ENCODE measurements around the gene SCRN3. TPM values are rescaled to one million over a fixed set of nuclear protein-coding genes. Genes with fewer than 3 reads are reported as not detected.

Gene SCRN3
- total RNA-seq (2022; extraction: Qiagen RNA extraction; ENCODE audit: low read depth), result 13.4 to 15.9 TPM (median 14.9 TPM) in 5 replicates

GRCh38 chr2:174395284-174395968, at the start of gene SCRN3:
Gene SCRN3, plus strand, starts transcription at chr2:174395730. Its CDS starts 2,554 bp downstream, at chr2:174398284.

Other genes with a start within 250 kb of the SCRN3 start
- gene OLA1, start 147.2 kb upstream of the SCRN3 start, total RNA-seq (2022; extraction: Qiagen RNA extraction; ENCODE audit: low read depth), result 120 to 133 TPM (median 126 TPM) in 5 replicates
- gene SP9, start 60.8 kb upstream of the SCRN3 start, total RNA-seq (2022; extraction: Qiagen RNA extraction; ENCODE audit: low read depth), result 1.9 to 2.7 TPM (median 2.5 TPM) in 5 replicates
- gene GPR155, start 91.3 kb downstream of the SCRN3 start, total RNA-seq (2022; extraction: Qiagen RNA extraction; ENCODE audit: low read depth), result 0.19 to 0.28 TPM (median 0.25 TPM) in 4 of 5 replicates, not detected in the other
- 19.2 to 25.0 TPM (median 23.5 TPM) in 5 replicates for gene WIPF1, start 202.1 kb downstream of the SCRN3 start, total RNA-seq (2022; extraction: Qiagen RNA extraction; ENCODE audit: low read depth)

Data from A549 treated with GW870086 at 1 μM for 4 hours (cell line).